Vagina (tissue), 2 donors: ENCODE results near the gene DPP6. TPM values are rescaled to one million over a fixed set of nuclear protein-coding genes. Genes with fewer than 3 reads are reported as not detected.

Experiments used
- DNase-seq, 2 donors: peaks; one replicate each; pipeline ENCODE4 v3.0.0-alpha.2; 2017; ENCODE audit errors: extremely low spot score in 2 of 2
- H3K27ac ChIP-seq: fragments of 200-600 bp; sonication (generic); one replicate; pipeline ENCODE4 v1.5.1; 2019
- H3K27me3 ChIP-seq: fragments of 200-600 bp; sonication (generic); one replicate; pipeline ENCODE4 v1.5.1; 2019
- H3K36me3 ChIP-seq, 2 donors: fragments of 200-600 bp; sonication (generic); one replicate each; pipeline ENCODE4 v1.5.1; 2017 to 2019
- H3K4me1 ChIP-seq: fragments of 200-600 bp; sonication (generic); one replicate; pipeline ENCODE4 v1.5.1; 2019
- H3K4me3 ChIP-seq, 2 donors: fragments of 200-600 bp; sonication (generic); 1 replicate in 1 of 2; 2 replicates in 1 of 2; pipeline ENCODE4 v1.5.1; 2016 to 2019
- H3K9me3 ChIP-seq: fragments of 200-600 bp; sonication (generic); one replicate; pipeline ENCODE4 v1.5.1; 2019
- POLR2A ChIP-seq, 2 donors: fragments of 450-650 bp; IDR thresholded peaks; one replicate each; pipeline ENCODE4 v1.6.1; 2017; ENCODE audit warnings: antibody characterized with exemption in 2 of 2, mild to moderate bottlenecking in 2 of 2, moderate library complexity in 2 of 2
- POLR2AphosphoS5 ChIP-seq, 2 donors: sonication (generic); formaldehyde crosslinking; IDR thresholded peaks; one replicate each; pipeline ENCODE4 v1.9.0; 2017; ENCODE audit warnings: antibody characterized with exemption in 2 of 2, mild to moderate bottlenecking in 2 of 2, low read depth in 1 of 2; ENCODE audit not compliant: insufficient read depth in 1 of 2
- intact Hi-C: fragments of 100-400 bp; cut with DNase I; formaldehyde crosslinking; loops from one replicate; pipeline ENCODE4 v1.15.1; 2023
- total RNA-seq: library from RNA; depleted of rRNA; stranded (reverse); fragments of >200 nt; gene quantifications from one replicate; pipeline ENCODE4 v1.2.3, GENCODE V29; 2016
- TF ChIP-seq, protein P1 (sequence below), 3 experiments: fragments of 450-650 bp in 2 of 3; fragments of 200-600 bp in 1 of 3; sonication (generic) in 1 of 3; IDR thresholded peaks; one replicate each; pipeline ENCODE4 v1.5.1; 2017 to 2019; ENCODE audit warnings: antibody characterized with exemption in 3 of 3, mild to moderate bottlenecking in 2 of 3, moderate library complexity in 2 of 3

The DPP6 gene
- total RNA-seq, 1 donor from 2014 or later: 7.9 TPM

- Histone ChIP-seq H3K27ac (no peak overlapping the region), H3K4me1 (no peaks in the 10 kb centered on the region), H3K27me3 (no peaks in the 10 kb centered on the region), H3K9me3 (no peaks in the 10 kb centered on the region), H3K4me3 (no peak overlapping the region), H3K36me3 (no peaks in the 10 kb centered on the region)
- TF ChIP-seq POLR2AphosphoS5 (IDR thresholded peaks at IDR 0.05; ENCODE audit: insufficient read depth in 1 of 2, low read depth in 1 of 2) (no peak), POLR2A (IDR thresholded peaks at IDR 0.05) (no peak)
- TF ChIP-seq, protein P1, sequence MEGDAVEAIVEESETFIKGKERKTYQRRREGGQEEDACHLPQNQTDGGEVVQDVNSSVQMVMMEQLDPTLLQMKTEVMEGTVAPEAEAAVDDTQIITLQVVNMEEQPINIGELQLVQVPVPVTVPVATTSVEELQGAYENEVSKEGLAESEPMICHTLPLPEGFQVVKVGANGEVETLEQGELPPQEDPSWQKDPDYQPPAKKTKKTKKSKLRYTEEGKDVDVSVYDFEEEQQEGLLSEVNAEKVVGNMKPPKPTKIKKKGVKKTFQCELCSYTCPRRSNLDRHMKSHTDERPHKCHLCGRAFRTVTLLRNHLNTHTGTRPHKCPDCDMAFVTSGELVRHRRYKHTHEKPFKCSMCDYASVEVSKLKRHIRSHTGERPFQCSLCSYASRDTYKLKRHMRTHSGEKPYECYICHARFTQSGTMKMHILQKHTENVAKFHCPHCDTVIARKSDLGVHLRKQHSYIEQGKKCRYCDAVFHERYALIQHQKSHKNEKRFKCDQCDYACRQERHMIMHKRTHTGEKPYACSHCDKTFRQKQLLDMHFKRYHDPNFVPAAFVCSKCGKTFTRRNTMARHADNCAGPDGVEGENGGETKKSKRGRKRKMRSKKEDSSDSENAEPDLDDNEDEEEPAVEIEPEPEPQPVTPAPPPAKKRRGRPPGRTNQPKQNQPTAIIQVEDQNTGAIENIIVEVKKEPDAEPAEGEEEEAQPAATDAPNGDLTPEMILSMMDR (IDR thresholded peaks at IDR 0.05): no peak
- DNase-seq: no peak
- intact Hi-C loops: no loop called here
Observed at GRCh38 chr7:154775681-154776080, 723.5 kb downstream of the DPP6 start.

DNA sequence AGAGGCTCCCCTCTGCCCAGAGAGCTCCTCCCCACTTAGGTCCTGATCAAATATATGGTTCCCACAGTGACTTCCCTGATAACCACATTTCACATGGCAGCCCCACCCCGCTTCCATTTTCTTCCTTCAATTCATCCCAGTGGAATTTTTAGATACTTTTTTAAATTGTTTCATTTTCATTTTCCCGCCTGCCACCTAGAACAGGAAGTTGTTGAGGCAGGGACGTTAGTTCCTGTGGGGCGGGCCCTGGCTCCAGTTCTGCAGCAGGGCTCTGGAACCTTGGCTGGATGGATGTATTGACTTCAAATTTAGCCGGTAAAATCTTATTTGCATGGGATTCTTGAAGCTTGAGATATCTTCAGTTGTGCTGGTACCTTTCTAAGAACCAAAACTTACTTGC is 724.2 kb downstream of the DPP6 start:
- TF ChIP-seq, protein P1 (IDR thresholded peaks at IDR 0.05): no peak
- TF ChIP-seq POLR2A (IDR thresholded peaks at IDR 0.05) (no peak), POLR2AphosphoS5 (IDR thresholded peaks at IDR 0.05; ENCODE audit: insufficient read depth in 1 of 2, low read depth in 1 of 2) (no peak)
- Histone ChIP-seq H3K4me3 (no peak overlapping the region), H3K27ac (no peak overlapping the region), H3K27me3 (no peaks in the 10 kb centered on the region), H3K4me1 (no peaks in the 10 kb centered on the region), H3K36me3 (no peaks in the 10 kb centered on the region), H3K9me3 (no peaks in the 10 kb centered on the region)
- DNase-seq: no peak
- intact Hi-C loops: no loop called here

DNA sequence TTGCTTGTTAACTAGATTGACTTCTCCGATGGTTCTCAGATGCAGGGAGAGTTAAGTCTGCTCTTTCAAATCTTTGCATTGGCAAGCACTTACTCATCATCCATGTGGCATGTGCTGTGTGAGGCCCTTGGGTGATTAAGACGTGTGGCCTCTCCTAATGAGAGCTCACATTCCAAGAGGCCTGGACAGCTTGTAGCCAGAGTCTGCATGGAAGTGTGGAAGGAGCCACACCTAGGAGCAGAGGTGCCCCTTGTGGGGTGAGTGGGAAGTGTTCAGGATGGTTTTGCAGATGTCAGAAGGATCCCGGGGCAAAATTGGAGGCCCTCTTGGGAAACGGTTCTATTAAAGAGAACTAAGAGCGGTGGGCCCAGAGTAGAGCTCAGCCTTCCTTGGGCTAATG is 724.8 kb downstream of the DPP6 start:
- intact Hi-C loops: no loop called here
- Histone ChIP-seq H3K4me1 (no peaks in the 10 kb centered on the region), H3K36me3 (no peaks in the 10 kb centered on the region), H3K27me3 (no peaks in the 10 kb centered on the region), H3K4me3 (no peak overlapping the region), H3K27ac (no peak overlapping the region), H3K9me3 (no peaks in the 10 kb centered on the region)
- DNase-seq: no peak
- TF ChIP-seq, protein P1 (IDR thresholded peaks at IDR 0.05): no peak
- TF ChIP-seq POLR2AphosphoS5 (IDR thresholded peaks at IDR 0.05; ENCODE audit: insufficient read depth in 1 of 2, low read depth in 1 of 2) (no peak), POLR2A (IDR thresholded peaks at IDR 0.05) (no peak)

DNA sequence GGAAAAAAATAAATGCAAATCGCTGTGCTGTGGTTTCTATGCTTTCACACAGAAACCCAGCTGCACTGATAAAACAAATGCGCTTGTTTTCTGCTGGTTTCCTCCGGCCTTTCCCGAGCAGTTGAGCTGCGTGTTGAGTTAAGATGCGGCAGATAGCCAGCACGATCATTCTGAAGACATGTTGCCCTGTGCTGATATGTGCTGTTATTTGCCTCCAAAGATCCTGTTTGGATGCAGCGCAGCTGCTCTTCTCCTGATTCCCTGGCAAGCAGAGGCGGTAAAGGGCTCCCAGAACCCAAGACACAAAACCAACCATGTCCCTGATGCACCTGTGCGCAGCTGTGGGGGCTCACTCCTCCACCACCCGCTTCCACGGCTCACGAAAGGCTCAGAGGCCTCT is 725.3 kb downstream of the DPP6 start:
- H3K27ac ChIP-seq: no peak overlapping the region
- H3K36me3 ChIP-seq: no peaks in the 10 kb centered on the region
- no peaks in the 10 kb centered on the region for H3K4me1 ChIP-seq
- intact Hi-C loops: no loop called here
- H3K9me3 ChIP-seq: no peaks in the 10 kb centered on the region
- no peak for DNase-seq
- H3K4me3 ChIP-seq: no peak overlapping the region
- H3K27me3 ChIP-seq: no peaks in the 10 kb centered on the region
- TF ChIP-seq POLR2AphosphoS5 (IDR thresholded peaks at IDR 0.05; ENCODE audit: insufficient read depth in 1 of 2, low read depth in 1 of 2) (no peak), POLR2A (IDR thresholded peaks at IDR 0.05) (no peak)
- TF ChIP-seq, protein P1 (IDR thresholded peaks at IDR 0.05): no peak

DNA sequence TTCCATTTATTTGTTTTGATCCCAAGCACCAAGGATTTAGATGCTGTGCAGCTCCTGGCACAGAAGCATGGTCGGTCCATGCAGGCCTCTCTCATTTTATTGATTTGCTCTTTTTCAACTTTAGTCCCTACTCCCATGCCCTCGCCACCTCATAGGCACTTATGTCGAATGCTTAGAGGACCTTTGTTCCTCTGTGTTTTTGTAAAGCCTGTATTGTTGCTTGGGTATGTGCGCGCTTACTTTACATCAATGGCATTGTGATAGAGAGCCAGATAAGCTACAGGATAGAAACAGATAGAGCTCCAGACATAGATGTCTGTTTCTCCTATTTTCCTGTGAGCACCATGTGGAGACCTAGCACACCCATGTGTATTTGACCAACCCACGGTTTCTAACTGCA is 725.7 kb downstream of the DPP6 start:
- no peak for TF ChIP-seq POLR2AphosphoS5 (IDR thresholded peaks at IDR 0.05; ENCODE audit: insufficient read depth in 1 of 2, low read depth in 1 of 2)
- TF ChIP-seq POLR2A (IDR thresholded peaks at IDR 0.05): no peak
- TF ChIP-seq, protein P1 (IDR thresholded peaks at IDR 0.05): no peak
- Histone ChIP-seq H3K4me3 (no peak overlapping the region), H3K9me3 (no peaks in the 10 kb centered on the region), H3K27ac (no peak overlapping the region), H3K36me3 (no peaks in the 10 kb centered on the region), H3K27me3 (no peaks in the 10 kb centered on the region), H3K4me1 (no peaks in the 10 kb centered on the region)
- intact Hi-C loops: no loop called here
- no peak for DNase-seq
